Mononuclear cell (primary cell): ENCODE data around the gene INAVA. TPM values are rescaled to one million over a fixed set of nuclear protein-coding genes. Genes with fewer than 3 reads are reported as not detected.

Experiments
- H3K27me3 ChIP-seq: 2 replicates; pipeline ENCODE4 v1.6.0; 2011; ENCODE audit warnings: low read length, control low read depth; ENCODE audit not compliant: insufficient read depth
- H3K4me1 ChIP-seq: 2 replicates; pipeline ENCODE4 v1.5.1; 2011; ENCODE audit warnings: mild to moderate bottlenecking, low read length, control low read depth; ENCODE audit not compliant: insufficient read depth
- H3K4me3 ChIP-seq: 2 replicates; pipeline ENCODE4 v1.5.1; 2011; ENCODE audit warnings: mild to moderate bottlenecking, low read length, moderate library complexity
- H3K9me3 ChIP-seq: 2 replicates; pipeline ENCODE4 v1.5.1; 2011; ENCODE audit warnings: low read depth, mild to moderate bottlenecking, control low read depth, low read length
- total RNA-seq: library from RNA; depleted of rRNA; stranded (reverse); fragments of >200 nt; gene quantifications from one replicate; pipeline ENCODE4 v1.2.3, GENCODE V29; 2012

INAVA gene
- total RNA-seq, 1 donor, result under 0.01 TPM

DNA sequence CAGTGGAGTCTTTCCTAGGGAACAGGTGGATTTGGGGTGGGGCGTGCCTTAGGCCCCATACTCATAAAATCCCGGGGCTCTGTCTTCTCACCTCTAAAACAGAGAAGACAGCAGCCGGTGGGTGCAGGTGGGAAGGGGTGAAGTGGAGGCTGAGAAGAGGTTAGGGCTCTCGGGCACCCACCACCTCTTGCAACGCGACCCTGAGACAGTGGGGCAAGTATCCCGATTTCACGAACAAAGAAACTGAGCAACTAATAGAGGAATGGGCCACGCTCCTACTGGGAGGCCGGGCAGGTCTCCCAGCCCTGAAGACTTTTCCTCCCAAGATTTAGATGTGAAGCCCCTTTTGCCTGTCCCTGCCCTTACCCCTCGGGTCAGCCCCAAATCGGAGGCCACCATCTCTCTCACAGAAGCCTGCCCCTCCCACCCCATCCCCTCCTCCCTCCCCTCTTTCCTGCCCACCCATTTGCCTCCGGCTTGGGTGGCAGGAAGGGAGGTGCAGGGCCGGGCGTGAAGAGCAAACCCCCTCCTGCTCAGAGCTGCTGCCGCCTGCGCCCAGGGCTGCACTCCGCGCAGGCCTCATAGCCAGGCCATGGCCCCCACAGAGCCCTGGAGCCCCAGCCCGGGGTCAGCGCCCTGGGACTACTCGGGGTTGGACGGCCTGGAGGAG lies 22.1 kb upstream of the INAVA start, which contains the start of gene GPR25:
GPR25 (plus strand) TSS at position 536 of the 670 bp plus-strand sequence; CDS start at position 593, 57 bp downstream.
- Histone ChIP-seq H3K9me3 (no peaks in the 10 kb centered on the region), H3K4me1 (peaks cover 25% of the 10 kb centered on the region), H3K27me3 (peaks cover 13% of the 10 kb centered on the region), H3K4me3 (no peak within 1 kb of the TSS)

- Histone ChIP-seq H3K27me3 (peaks cover 13% of the 10 kb centered on the region), H3K9me3 (no peaks in the 10 kb centered on the region), H3K4me1 (peaks cover 31% of the 10 kb centered on the region), H3K4me3 (no peak overlapping the region)
Measured at GRCh38 chr1:200873116-200873670, 21.5 kb upstream of the INAVA start.

- no peak overlapping the region for H3K4me3 ChIP-seq
- no peaks in the 10 kb centered on the region for H3K9me3 ChIP-seq
- H3K27me3 ChIP-seq, result peaks cover 13% of the 10 kb centered on the region
- H3K4me1 ChIP-seq, result peaks cover 34% of the 10 kb centered on the region
Measured at GRCh38 chr1:200873671-200874397, 20.9 kb upstream of the INAVA start.

- Histone ChIP-seq H3K4me3 (no peak overlapping the region), H3K27me3 (peaks cover 13% of the 10 kb centered on the region), H3K9me3 (no peaks in the 10 kb centered on the region), H3K4me1 (peaks cover 30% of the 10 kb centered on the region)
Measured at GRCh38 chr1:200874694-200875093, 20.0 kb upstream of the INAVA start.

- Histone ChIP-seq H3K4me1 (peaks cover 25% of the 10 kb centered on the region), H3K9me3 (no peaks in the 10 kb centered on the region), H3K27me3 (peaks cover 13% of the 10 kb centered on the region), H3K4me3 (no peak overlapping the region)
Measured at GRCh38 chr1:200875416-200875815, 19.3 kb upstream of the INAVA start.

DNA sequence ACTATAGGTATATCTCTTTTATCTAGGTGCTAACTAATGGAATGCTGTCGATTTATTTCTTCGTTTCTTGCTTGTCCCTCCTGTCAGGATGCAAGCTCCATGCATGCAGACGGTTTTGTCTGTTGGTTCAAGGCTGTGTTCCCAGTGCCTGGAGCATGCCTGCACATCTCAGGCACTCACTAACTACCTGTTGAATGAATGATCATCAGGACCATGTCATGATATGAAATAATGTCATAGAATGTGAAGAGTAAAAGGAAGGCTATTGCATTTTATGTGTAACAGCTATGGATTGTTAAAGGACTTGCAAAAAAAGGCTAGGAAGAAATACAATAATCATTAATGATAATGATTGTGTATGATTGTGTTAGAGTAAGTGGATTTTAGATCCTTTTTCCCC lies 17.7 kb upstream of the INAVA start:
- Histone ChIP-seq H3K27me3 (peaks cover 13% of the 10 kb centered on the region), H3K4me3 (no peak overlapping the region), H3K4me1 (peaks cover 25% of the 10 kb centered on the region), H3K9me3 (no peaks in the 10 kb centered on the region)

DNA sequence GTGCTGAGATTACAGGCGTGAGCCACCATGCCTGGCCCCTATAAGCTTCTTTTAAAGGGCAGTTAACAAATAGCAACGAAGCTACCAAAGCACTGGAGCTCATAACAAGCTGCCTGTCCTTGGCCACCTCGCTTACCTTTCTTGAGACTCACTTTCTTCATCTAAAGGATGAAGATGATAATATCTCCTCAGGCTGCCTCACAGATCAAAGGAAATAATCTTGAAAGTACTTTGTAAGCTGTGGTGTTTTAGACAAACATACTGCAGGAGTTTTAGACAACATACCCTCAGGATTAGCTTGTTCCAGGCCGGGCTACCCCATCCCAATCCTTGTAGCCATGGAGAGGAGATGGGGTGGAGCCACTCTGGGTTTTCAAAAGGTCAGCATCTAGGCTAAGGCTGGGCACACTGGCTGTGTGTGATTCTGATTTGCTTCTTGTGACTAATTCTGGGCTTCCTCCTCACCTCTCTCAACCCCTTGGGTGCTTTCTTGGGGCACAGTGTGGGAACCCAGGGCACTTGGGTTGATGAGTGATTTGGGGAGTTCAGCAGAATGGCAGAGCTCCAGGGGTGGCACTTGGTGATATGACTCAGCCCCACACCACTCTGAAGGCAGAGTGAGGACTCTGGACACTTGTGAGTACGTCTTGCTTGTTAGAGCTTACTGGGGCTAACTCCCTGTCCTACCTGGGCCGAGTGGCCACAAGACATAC lies 16.7 kb upstream of the INAVA start:
- Histone ChIP-seq H3K27me3 (peaks cover 13% of the 10 kb centered on the region), H3K4me3 (no peak overlapping the region), H3K9me3 (no peaks in the 10 kb centered on the region), H3K4me1 (peaks cover 22% of the 10 kb centered on the region)

DNA sequence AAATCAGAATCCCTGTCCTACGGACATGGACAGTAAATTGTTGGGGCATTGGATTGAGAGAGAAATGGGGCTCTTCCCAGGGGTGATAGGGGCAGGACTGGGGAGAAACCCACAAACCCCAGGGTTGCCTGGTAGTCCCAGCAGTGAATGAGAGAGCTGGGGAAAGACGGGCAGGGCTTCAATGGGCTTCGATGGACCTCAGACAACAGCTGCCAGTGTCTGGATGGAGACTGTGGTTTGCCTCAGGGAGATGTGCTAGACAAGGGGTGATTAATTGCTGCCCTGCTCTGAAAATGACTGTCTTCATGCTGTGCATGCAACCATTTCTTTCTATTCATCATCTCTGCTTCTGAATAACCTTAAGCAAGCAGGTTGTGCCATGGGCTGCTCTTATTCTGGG lies 14.5 kb upstream of the INAVA start:
- Histone ChIP-seq H3K27me3 (no peaks in the 10 kb centered on the region), H3K9me3 (no peaks in the 10 kb centered on the region), H3K4me3 (no peak overlapping the region), H3K4me1 (peaks cover 12% of the 10 kb centered on the region)

DNA sequence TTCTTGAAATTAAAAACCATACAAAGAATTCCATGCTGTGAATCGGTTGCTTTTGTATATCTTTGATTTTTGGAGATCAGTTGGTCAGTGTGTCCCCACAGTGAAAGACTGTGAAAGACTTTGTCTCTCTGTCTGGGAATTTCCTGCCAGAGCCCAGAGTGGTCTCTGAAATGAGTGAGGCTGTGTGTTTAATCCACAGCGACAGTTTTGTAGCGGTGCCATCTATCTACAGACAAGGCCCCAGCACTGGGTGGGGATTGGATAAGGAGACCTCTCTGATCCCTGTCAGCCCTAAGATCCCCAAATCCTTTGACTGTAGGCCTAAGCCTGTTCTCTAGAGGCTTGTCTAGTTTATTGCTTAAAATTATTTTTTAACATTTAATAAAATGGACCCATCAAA lies 11.6 kb upstream of the INAVA start:
- Histone ChIP-seq H3K27me3 (no peaks in the 10 kb centered on the region), H3K4me3 (no peak overlapping the region), H3K9me3 (no peaks in the 10 kb centered on the region), H3K4me1 (peaks cover 18% of the 10 kb centered on the region)

DNA sequence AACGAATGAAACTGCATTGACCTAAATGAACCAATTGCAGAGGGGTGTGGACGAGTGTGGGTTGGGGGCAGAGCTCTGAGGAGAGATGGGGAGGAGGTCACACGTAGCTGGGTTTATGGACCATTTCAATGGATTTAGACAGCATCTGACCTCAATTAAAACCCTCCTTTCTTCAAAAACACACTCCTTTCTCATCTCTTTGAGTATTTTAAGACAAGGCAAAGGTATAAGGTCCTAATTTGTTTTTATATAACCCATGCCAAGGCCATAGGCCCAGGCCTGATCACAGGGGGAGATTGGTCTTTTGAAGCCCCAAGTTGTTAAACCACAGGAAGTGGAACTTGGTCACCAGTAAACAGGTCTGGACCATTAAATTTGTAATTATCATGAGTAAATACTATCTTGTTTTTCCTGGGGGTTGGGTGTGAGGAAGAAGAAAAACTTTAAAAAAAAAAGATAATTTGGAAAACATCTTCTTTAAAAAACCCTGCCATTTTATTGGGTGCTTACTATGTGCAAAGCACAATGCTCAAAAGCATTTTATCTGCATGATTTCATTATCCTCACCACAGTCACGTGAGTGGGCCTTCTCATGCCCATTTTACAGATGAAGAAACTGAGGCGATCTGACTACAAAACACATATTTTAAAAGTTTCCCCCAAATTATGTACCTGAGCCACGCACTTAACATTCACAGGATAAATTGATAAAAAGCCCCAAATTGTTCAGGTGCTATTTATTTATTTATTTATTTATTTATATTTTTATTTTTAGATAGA lies 8.9 kb upstream of the INAVA start:
- H3K9me3 ChIP-seq, result no peaks in the 10 kb centered on the region
- H3K4me3 ChIP-seq, result no peak overlapping the region
- peaks cover 41% of the 10 kb centered on the region for H3K4me1 ChIP-seq
- H3K27me3 ChIP-seq, result no peaks in the 10 kb centered on the region

GRCh38 chr1:200886594-200886993 lies 8.1 kb upstream of the INAVA start:
- Histone ChIP-seq H3K27me3 (peaks cover 4% of the 10 kb centered on the region), H3K4me1 (peaks cover 49% of the 10 kb centered on the region), H3K9me3 (no peaks in the 10 kb centered on the region), H3K4me3 (no peak overlapping the region)

DNA sequence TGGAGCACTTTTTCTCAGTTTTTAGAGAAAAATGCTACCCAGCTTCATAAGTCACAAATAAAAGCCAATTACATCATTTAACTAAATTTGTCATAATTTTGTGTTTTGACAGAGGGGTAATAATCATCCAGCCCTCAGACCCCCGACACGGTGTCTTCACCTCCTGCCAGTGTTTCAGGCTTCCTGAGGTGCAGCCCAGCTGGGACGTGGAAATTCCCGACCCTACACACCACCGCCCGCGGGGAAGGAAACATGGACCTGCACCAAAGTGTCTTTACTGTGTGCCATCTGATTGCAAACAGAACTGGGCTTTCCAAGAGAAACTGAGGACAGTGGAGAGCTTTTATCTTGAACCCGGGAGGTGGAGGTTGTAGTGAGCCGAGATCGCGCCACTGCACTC lies 7.7 kb upstream of the INAVA start:
- Histone ChIP-seq H3K4me3 (no peak overlapping the region), H3K9me3 (no peaks in the 10 kb centered on the region), H3K27me3 (peaks cover 8% of the 10 kb centered on the region), H3K4me1 (peaks cover 54% of the 10 kb centered on the region)

GRCh38 chr1:200887772-200888348 lies 6.8 kb upstream of the INAVA start:
- Histone ChIP-seq H3K27me3 (peaks cover 16% of the 10 kb centered on the region), H3K9me3 (no peaks in the 10 kb centered on the region), H3K4me1 (peaks cover 59% of the 10 kb centered on the region), H3K4me3 (no peak overlapping the region)

DNA sequence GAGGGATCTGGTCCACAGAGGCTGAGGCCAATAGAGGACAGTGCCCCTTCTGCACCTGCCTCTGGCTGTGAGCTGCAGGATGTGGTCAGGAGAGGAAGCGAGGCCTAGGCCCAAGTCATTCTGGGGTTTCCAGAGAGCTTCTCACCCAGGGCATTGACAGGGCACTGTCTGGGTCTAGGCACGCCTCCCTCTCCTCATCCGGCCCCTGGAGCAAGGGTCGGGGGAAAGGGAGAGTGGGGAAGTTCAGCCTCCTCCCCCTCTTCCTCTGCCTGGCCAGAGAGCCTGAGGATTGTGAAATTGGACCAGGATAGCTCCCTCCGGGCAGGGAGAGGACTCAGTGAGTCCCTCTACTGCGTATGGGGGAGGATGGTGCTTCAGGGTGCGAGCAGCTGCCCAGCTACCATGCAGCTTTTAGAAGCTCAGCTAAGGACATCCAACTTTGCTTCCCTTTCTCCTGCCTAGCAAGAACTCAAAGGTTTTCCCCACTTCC lies 6.3 kb upstream of the INAVA start:
- H3K9me3 ChIP-seq, result no peaks in the 10 kb centered on the region
- peaks cover 59% of the 10 kb centered on the region for H3K4me1 ChIP-seq
- no peak overlapping the region for H3K4me3 ChIP-seq
- peaks cover 18% of the 10 kb centered on the region for H3K27me3 ChIP-seq
